Left colon (tissue), 2 donors: ENCODE measurements around the gene NTRK2. TPM values are rescaled to one million over a fixed set of nuclear protein-coding genes. Genes with fewer than 3 reads are reported as not detected.

ENCODE experiments used
- ATAC-seq: fragments of 200-7000 bp; cut with Tn5 transposase; one replicate; pipeline ENCODE4 v1.9.1; 2020; ENCODE audit warnings: mild to moderate bottlenecking, moderate library complexity
- DNase-seq, 2 donors: peaks; one replicate each; pipeline ENCODE4 v3.0.0-alpha.2; 2020
- intact Hi-C, 2 donors: fragments of 100-400 bp; cut with DNase I in 1 of 2; cut with micrococcal nuclease in 1 of 2; formaldehyde crosslinking; loops; one replicate each; pipeline versions ENCODE4 v1.11.2 to v1.14.0; 2022; cut with DNase I, micrococcal nuclease
- total RNA-seq, 2 donors: library from RNA; stranded (reverse); fragmentation: NEBNext Ultra II Directional; extraction: Animal tissue kit (Norgen Biotek cat#: 25700); gene quantifications; one replicate each; pipeline ENCODE4 v1.2.1, GENCODE V29; 2021
- donor health status: DM: no; HTN: no; CAD: no.
- donor health status: DM: yes; HTN: yes; CAD: no.

The NTRK2 gene
- total RNA-seq, 2 donors from 2014 or later: 2.5 to 5.7 TPM

DNA sequence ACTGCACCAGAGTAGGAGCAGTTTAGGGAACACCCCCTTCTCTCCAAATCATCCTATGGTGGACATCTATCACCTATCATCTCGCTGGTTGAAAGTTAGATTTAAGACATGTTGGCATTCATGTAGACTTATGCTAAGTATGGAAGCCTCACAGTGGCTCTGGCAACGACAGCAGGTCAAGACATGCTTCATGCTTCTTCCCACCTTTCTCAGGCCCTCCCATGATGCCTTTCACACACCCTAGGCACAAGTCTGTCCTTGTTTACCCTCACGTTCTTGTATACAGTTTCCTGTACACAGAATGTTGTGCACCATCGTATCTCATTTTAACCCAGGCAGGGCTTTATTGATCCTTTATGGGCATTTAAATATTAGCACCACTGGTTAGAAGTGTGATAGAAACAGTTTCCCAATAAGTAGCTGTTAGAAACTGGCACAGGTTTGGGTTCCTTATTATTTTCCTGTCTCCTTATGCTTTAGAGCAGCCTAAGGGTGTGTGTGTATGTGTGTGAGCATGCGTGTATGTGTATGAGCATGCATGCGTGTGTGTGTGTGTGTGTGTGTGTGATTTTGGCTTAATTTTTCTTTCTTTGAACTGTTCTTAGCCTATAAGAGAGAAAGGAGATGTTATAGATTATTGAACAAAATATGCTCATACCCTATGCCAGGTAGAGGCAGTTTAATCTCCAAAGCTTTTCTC lies 160.6 kb downstream of the NTRK2 start:
- DNase-seq (no peak), ATAC-seq (no peak)
- intact Hi-C loops: no loop called here

DNA sequence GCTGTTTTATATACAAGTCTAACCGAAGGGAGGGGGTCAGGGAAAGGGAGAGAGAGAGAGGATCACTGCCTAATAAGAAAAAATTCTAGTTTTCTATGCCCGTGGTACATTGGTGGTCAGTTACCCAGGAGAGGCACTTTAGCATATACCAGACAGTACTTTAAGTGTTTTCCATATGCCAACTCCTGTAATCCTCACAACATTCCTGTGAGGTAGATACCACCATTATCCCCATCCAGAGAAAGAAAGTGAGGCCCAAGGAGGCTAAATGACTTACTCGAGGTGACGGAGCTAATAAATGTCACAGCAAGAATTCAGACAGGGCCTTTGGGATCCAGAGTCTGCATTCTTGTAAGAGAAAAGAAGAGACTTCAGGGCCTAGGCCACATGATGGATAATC lies 161.8 kb downstream of the NTRK2 start:
- intact Hi-C loops: no loop called here
- ATAC-seq (no peak), DNase-seq (no peak)

DNA sequence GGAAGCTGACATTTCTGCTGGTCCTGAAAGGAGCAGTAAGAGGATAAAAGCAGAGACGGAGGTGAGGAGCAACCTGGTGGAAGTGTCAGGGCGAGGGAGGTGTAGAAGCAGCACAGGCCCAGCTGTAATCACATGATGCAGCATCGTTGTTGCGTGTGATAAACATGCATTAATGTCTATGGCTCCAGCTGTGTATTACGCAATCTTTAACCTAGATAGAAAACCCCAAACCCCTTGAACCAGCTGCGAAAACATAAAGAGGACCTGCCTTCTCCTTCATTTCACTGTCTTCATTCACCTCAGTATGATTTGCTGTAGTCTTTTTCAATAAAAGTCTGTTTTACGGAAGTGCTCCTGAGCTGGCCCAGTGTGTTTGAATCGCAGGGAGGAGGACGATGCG lies 162.9 kb downstream of the NTRK2 start:
- DNase-seq: no peak
- intact Hi-C loops: no loop called here
- ATAC-seq: no peak

DNA sequence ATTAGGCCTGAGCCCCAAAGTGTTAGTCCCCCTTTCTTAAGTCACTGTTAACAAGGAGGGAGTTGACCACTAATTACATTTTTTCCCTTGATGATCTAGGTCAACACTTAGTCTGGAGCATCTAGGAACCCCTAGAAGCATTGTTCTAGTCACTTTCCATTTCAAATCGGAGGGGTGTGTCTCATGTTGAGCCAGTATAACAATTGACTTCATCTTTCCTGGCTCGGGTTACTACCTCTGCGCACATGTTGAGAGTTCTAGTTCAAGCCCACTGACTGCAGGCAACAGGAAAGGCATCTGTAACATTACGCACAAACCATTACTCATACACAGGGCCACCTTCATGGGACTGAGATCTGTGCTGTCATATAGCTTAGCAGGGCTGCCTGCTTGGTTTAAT lies 164.9 kb downstream of the NTRK2 start:
- DNase-seq (no peak), ATAC-seq (no peak)
- intact Hi-C loops: no loop called here

- DNase-seq (no peak), ATAC-seq (no peak)
- intact Hi-C loops: no loop called here
These were observed 166.2 kb downstream of the NTRK2 start for GRCh38 chr9:84835745-84836144.

DNA sequence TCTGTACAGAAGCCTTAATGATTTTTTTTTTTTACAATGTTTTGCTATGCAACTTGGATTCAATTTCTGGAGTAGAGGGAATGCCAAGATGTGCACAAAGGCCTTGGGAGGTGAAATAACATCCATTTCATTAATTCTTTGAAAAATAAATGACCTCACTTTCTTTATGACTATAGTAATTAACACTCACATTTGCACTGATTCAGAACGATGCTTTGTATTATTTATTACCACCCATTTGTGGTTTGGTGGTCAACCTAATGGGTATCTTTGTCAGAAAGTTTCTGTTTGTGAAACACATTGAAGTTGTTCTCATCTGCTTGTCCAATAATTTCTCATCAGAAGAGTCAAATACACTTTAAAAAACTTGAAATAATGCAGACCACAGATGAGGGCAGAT lies 169.3 kb downstream of the NTRK2 start:
- intact Hi-C loops: no loop called here
- ATAC-seq (no peak), DNase-seq (no peak)

- DNase-seq (no peak), ATAC-seq (no peak)
- intact Hi-C loops: no loop called here
These were observed 170.0 kb downstream of the NTRK2 start for GRCh38 chr9:84839541-84839940.

GRCh38 chr9:84841931-84842330 lies 172.4 kb downstream of the NTRK2 start:
- DNase-seq: no peak
- no peak for ATAC-seq
- intact Hi-C loops: no loop called here

- ATAC-seq (peak; percentile 86), DNase-seq (peak in 1 of 2 donors; percentile 14)
- intact Hi-C loops: no loop called here
These were observed 173.8 kb downstream of the NTRK2 start for GRCh38 chr9:84843175-84843824.

DNA sequence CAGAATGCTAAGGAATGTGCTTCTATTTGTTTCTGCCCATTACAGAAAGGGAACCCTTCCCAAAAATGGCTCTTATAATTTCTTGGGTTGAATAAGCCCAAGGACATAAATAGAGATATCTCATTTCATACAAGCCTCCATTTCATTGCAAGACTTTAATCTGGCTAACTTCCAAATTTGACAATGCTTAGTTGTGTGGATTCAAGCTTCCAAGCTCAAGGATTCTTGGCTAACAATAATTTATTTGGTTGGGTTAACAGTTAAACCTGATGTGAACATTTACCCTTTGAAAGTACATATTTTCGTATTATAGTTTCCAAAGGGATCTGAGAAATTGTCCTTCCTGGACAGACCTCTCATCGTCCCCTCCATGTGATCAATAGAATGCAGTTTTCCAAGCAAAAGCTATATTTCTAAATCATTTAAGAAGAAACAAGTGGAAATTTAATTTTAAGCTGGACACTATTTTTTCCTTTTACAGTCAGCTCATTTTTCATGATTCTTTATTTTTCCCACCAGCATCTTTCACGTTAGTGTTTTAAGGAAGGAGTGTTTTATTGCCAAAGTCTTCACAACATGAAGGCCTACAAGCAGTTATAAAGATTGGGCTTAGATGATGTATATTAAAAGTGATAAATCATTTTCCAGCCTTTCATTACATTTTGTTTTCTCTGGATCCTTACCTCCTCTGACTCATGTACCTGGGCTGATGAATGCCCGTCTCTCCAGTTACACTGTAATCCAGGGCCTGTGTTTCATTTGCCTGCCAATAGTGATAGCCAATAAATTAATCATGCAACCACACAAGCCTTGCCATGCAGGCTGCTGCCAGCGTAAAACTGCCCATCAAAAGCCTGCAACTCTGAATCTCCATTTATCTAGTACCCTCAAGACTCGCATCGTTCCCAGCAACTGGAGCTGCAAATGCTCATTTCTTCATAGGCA lies 176.7 kb downstream of the NTRK2 start:
- intact Hi-C loops: no loop called here
- DNase-seq: no peak
- ATAC-seq: no peak

- ATAC-seq (no peak), DNase-seq (no peak)
- intact Hi-C loops: no loop called here
These were observed 177.4 kb downstream of the NTRK2 start for GRCh38 chr9:84846906-84847305.

DNA sequence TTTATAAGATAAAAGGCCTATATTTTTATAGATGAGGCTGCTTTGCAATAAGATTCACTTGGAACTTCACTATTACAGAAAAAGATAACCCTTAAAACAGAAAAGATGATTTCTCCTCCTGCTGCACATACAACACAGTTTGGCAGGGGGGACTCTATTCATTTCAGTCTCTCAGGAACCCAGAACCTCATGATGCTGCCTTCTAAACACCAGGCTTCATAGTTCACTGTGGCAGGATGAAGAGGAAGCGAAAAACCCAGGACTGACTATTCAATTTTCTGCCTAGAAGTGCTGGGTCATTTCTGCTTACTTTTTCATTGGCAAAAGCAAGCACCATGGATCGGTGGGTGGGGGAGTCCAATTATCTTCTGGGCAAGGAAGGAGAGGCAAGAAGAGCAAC lies 179.5 kb downstream of the NTRK2 start:
- intact Hi-C loops: no loop called here
- ATAC-seq (no peak), DNase-seq (no peak)

GRCh38 chr9:84850830-84851392 lies 181.4 kb downstream of the NTRK2 start:
- no peak for ATAC-seq

GRCh38 chr9:84851935-84852585 lies 182.5 kb downstream of the NTRK2 start:
- ATAC-seq: no peak
- intact Hi-C loops: no loop called here
- DNase-seq: no peak

More at GRCh38 chr9:84850830-84851392, 181.4 kb downstream of the NTRK2 start:
- no peak for DNase-seq
- intact Hi-C loops: no loop called here

GRCh38 chr9:84852617-84853301 lies 183.2 kb downstream of the NTRK2 start:
- DNase-seq: no peak
- intact Hi-C loops: no loop called here
- no peak for ATAC-seq

DNA sequence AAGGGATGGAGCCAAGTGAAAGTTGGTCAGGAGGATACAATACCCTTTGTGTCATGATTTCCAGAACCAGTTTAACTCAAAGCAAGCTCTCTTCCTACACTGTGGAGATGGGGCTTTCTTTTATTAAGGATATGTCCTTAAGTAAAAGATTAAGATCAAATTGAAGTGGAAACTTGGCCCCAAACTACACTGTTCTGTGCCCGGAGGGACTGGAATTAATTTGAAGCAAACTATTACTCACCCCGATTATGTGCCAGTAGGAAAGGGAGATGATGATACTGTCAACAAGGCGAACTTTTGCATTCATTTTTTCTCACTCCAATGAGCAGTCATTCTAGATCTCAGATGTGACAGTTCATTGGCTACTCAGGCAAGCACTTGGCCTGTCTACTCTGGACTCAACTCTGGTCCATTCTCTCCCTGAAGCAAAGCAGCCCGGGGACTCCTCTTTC lies 186.7 kb downstream of the NTRK2 start:
- intact Hi-C loops: no loop called here
- ATAC-seq (no peak), DNase-seq (no peak)

- ATAC-seq (no peak), DNase-seq (no peak)
- intact Hi-C loops: no loop called here
These were observed 187.7 kb downstream of the NTRK2 start for GRCh38 chr9:84857211-84857610.

GRCh38 chr9:84858364-84858763 lies 188.8 kb downstream of the NTRK2 start:
- intact Hi-C loops: no loop called here
- no peak for ATAC-seq
- no peak for DNase-seq
